DOHH2 (cell line): ENCODE results near the gene PRDX6.
"Not testable (repeated sequence)": the region's sequence is repeated elsewhere in the genome, so short reads cannot be mapped to it uniquely, and the experiment has no call there.

ENCODE experiments used
- H3F3A ChIP-seq: fragments of 200-600 bp; sonication (generic), shearing (Covaris generic); 2 replicates; pipeline ENCODE4 v1.6.0; 2016; ENCODE audit warnings: antibody characterized with exemption, mild to moderate bottlenecking; ENCODE audit not compliant: control insufficient read depth, insufficient read depth
- H3K27ac ChIP-seq: fragments of 200-600 bp; sonication (generic); 2 replicates; pipeline ENCODE4 v1.5.1; 2014; ENCODE audit warnings: low read depth, mild to moderate bottlenecking, low read length, moderate library complexity
- H3K27me3 ChIP-seq: fragments of 200-600 bp; sonication (generic); 2 replicates; pipeline ENCODE4 v1.6.1; 2014; ENCODE audit warnings: mild to moderate bottlenecking, low read length, mixed read lengths; ENCODE audit not compliant: control insufficient read depth
- H3K36me3 ChIP-seq: fragments of 200-600 bp; sonication (generic); 2 replicates; pipeline ENCODE4 v1.6.1; 2014; ENCODE audit warnings: mild to moderate bottlenecking, low read length, moderate library complexity, mixed read lengths; ENCODE audit not compliant: control insufficient read depth
- H3K4me1 ChIP-seq: fragments of 200-600 bp; sonication (generic); 2 replicates; pipeline ENCODE4 v1.6.1; 2014; ENCODE audit warnings: mild to moderate bottlenecking, low read length, mixed read lengths; ENCODE audit not compliant: control insufficient read depth
- H3K4me2 ChIP-seq: fragments of 200-600 bp; sonication (generic); 2 replicates; pipeline ENCODE4 v1.6.0; 2014; ENCODE audit warnings: mild to moderate bottlenecking, low read length, moderate library complexity
- H3K4me3 ChIP-seq: fragments of 200-600 bp; sonication (generic); 2 replicates; pipeline ENCODE4 v1.5.1; 2014; ENCODE audit warnings: mild to moderate bottlenecking, low read length, mixed read lengths
- H3K79me2 ChIP-seq: fragments of 200-600 bp; sonication (generic); 2 replicates; pipeline ENCODE4 v1.6.1; 2014; ENCODE audit warnings: mild to moderate bottlenecking, low read length, mixed read lengths; ENCODE audit not compliant: control insufficient read depth
- H3K9me2 ChIP-seq: fragments of 200-600 bp; sonication (generic); replicated peaks from 2 replicates; pipeline ENCODE4 v1.6.1; 2014; ENCODE audit warnings: mild to moderate bottlenecking, low read length, mixed read lengths; ENCODE audit not compliant: control insufficient read depth
- H3K9me3 ChIP-seq: fragments of 200-600 bp; sonication (generic); 2 replicates; pipeline ENCODE4 v1.6.1; 2014; ENCODE audit warnings: antibody characterized with exemption, low read length, mixed read lengths; ENCODE audit not compliant: control insufficient read depth, insufficient read depth
- H4K20me1 ChIP-seq: fragments of 200-600 bp; sonication (generic); 2 replicates; pipeline ENCODE4 v1.6.0; 2014; ENCODE audit warnings: low read depth, mild to moderate bottlenecking, antibody characterized with exemption, low read length, moderate library complexity; ENCODE audit not compliant: control insufficient read depth, insufficient read depth
- EZH2phosphoT487 ChIP-seq: fragments of 200-600 bp; sonication (generic); IDR thresholded peaks from 2 replicates; pipeline ENCODE4 v1.6.1; 2017; ENCODE audit warnings: borderline replicate concordance, mild to moderate bottlenecking, antibody characterized with exemption, low read length, moderate library complexity, mixed read lengths
- TF ChIP-seq, protein P1 (sequence below): fragments of 200-600 bp; sonication (generic); IDR thresholded peaks from one replicate; pipeline ENCODE4 v1.5.1; 2014; ENCODE audit warnings: antibody characterized with exemption, mild to moderate bottlenecking, low read depth, low read length; ENCODE audit not compliant: poor library complexity, severe bottlenecking

The PRDX6 gene

DNA sequence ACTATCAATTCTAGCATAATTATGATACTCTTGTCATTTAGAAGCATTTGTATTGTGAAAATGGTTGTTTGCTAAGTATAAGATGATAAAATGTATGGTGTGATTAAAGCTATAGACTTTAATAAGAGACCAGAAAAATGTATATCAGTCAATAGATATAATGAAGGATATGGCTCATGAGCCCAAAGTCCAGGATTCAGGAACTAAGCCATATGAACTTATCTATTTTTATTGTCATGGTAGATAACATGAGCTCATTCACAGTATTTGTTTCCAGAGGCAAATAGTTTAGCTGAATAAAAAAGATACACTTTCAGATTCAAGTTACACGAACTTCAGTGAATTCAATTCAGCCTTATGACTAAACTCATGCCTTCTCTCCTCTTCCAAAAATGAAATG is 32.7 kb downstream of the PRDX6 start:
- H3K79me2 ChIP-seq: no peaks in the 10 kb centered on the region
- TF ChIP-seq, protein P1, sequence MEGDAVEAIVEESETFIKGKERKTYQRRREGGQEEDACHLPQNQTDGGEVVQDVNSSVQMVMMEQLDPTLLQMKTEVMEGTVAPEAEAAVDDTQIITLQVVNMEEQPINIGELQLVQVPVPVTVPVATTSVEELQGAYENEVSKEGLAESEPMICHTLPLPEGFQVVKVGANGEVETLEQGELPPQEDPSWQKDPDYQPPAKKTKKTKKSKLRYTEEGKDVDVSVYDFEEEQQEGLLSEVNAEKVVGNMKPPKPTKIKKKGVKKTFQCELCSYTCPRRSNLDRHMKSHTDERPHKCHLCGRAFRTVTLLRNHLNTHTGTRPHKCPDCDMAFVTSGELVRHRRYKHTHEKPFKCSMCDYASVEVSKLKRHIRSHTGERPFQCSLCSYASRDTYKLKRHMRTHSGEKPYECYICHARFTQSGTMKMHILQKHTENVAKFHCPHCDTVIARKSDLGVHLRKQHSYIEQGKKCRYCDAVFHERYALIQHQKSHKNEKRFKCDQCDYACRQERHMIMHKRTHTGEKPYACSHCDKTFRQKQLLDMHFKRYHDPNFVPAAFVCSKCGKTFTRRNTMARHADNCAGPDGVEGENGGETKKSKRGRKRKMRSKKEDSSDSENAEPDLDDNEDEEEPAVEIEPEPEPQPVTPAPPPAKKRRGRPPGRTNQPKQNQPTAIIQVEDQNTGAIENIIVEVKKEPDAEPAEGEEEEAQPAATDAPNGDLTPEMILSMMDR: no peak
- TF ChIP-seq EZH2phosphoT487: no peak
- no peaks in the 10 kb centered on the region for H3K9me3 ChIP-seq
- H3F3A ChIP-seq: no peaks in the 10 kb centered on the region
- H3K27ac ChIP-seq: no peak overlapping the region
- no peak overlapping the region for H3K4me2 ChIP-seq
- no peaks in the 10 kb centered on the region for H3K9me2 ChIP-seq
- H4K20me1 ChIP-seq: no peaks in the 10 kb centered on the region
- H3K4me3 ChIP-seq: no peak overlapping the region
- H3K27me3 ChIP-seq: no peaks in the 10 kb centered on the region
- H3K36me3 ChIP-seq: no peaks in the 10 kb centered on the region
- H3K4me1 ChIP-seq: no peaks in the 10 kb centered on the region

DNA sequence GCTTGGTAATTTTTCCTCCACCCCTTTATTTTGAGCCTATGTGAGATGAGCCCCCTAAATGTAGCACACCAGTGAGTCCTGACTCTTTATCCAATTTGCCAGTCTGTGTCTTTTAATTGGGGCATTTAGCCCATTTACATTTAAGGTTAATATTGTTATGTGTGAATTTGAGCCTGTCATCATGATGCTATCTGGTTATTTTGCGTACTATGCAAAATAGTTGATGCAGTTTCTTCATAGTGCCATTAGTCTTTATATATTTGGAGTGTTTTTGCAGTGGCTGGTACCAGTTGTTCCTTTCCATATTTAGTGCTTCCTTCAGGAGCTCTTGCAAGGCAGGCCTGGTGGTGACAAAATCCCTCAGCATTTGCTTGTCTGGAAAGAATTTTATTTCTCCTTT is 37.4 kb downstream of the PRDX6 start:
- H3K79me2 ChIP-seq, H3K4me3 ChIP-seq, H3K4me1 ChIP-seq, H3K27ac ChIP-seq, H3K9me2 ChIP-seq, H3F3A ChIP-seq, H4K20me1 ChIP-seq, H3K9me3 ChIP-seq, H3K27me3 ChIP-seq, H3K36me3 ChIP-seq, H3K4me2 ChIP-seq: not testable (repeated sequence)

DNA sequence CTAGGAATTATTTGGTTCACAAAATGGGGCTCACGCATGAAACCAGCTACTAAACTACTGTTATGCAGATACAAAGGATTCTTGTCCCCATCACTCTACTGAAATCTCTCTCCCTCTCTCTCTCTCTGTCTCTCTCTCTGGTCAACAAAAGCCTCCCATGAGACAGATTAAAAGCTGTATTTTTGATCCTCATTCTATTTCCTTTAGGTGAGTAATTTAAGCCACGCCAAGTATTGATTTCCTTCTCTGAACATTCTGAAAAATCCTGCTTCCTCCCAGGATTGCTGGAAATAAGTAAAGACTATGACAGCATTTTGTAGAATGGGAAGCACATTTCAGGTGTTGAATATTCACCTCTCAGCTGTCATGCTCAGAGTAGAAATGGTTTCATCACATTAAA is 43.7 kb downstream of the PRDX6 start:
- no peaks in the 10 kb centered on the region for H3K79me2 ChIP-seq
- H3K27ac ChIP-seq: no peak overlapping the region
- no peak overlapping the region for H3K4me3 ChIP-seq
- H3K4me1 ChIP-seq: no peaks in the 10 kb centered on the region
- H3K9me3 ChIP-seq: no peaks in the 10 kb centered on the region
- H3K9me2 ChIP-seq: no peaks in the 10 kb centered on the region
- no peaks in the 10 kb centered on the region for H3F3A ChIP-seq
- no peaks in the 10 kb centered on the region for H3K36me3 ChIP-seq
- H3K4me2 ChIP-seq: no peak overlapping the region
- TF ChIP-seq, protein P1: no peak
- no peak for TF ChIP-seq EZH2phosphoT487
- no peaks in the 10 kb centered on the region for H4K20me1 ChIP-seq
- H3K27me3 ChIP-seq: no peaks in the 10 kb centered on the region

DNA sequence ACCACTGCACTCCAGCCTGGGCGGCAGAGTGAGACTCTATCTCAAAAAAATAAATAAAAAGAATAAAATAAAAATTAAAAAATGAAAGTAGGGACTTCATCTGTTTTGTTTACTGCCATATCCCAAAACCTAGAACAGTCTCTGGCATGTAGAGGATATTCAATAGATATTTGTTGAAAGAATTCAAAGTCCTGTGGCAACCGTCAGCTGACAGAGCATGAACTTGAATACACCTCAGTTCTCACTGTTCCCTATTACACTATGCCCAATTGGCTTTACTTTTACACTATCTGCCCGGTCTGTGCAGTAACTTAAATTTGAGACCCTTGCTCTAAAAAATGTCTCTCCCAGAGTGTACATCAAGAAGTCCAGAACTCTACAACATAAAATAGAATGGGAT is 46.2 kb downstream of the PRDX6 start:
- no peak overlapping the region for H3K4me2 ChIP-seq
- no peaks in the 10 kb centered on the region for H4K20me1 ChIP-seq
- no peaks in the 10 kb centered on the region for H3F3A ChIP-seq
- H3K27me3 ChIP-seq: no peaks in the 10 kb centered on the region
- H3K36me3 ChIP-seq: no peaks in the 10 kb centered on the region
- TF ChIP-seq, protein P1: no peak
- no peak for TF ChIP-seq EZH2phosphoT487
- H3K79me2 ChIP-seq: no peaks in the 10 kb centered on the region
- H3K9me3 ChIP-seq: no peaks in the 10 kb centered on the region
- H3K4me3 ChIP-seq: no peak overlapping the region
- H3K9me2 ChIP-seq: no peaks in the 10 kb centered on the region
- no peak overlapping the region for H3K27ac ChIP-seq
- no peaks in the 10 kb centered on the region for H3K4me1 ChIP-seq
